ENCODE data around the gene ELMO1.

- TF ChIP-seq POLR2A (IDR thresholded peaks at IDR 0.05; ENCODE audit: low read depth, low read length), result no peak
- TF ChIP-seq POLR2AphosphoS5 (IDR thresholded peaks at IDR 0.05; ENCODE audit: low read depth, low read length), result no peak
- no peak for TF ChIP-seq TAF1 (IDR thresholded peaks at IDR 0.05; ENCODE audit: borderline replicate concordance, low read depth, low read length)
Observed at GRCh38 chr7:37112218-37112617, 336.4 kb downstream of the ELMO1 start.

All from GM12892 (cell line).